ENCODE data around the gene ADAMTS6.
A peak's percentile ranks its signal among the peaks of the same experiment; 100 is the strongest.
"Not testable (repeated sequence)": the region's sequence is repeated elsewhere in the genome, so short reads cannot be mapped to it uniquely, and the experiment has no call there.

ADAMTS6 gene

DNA sequence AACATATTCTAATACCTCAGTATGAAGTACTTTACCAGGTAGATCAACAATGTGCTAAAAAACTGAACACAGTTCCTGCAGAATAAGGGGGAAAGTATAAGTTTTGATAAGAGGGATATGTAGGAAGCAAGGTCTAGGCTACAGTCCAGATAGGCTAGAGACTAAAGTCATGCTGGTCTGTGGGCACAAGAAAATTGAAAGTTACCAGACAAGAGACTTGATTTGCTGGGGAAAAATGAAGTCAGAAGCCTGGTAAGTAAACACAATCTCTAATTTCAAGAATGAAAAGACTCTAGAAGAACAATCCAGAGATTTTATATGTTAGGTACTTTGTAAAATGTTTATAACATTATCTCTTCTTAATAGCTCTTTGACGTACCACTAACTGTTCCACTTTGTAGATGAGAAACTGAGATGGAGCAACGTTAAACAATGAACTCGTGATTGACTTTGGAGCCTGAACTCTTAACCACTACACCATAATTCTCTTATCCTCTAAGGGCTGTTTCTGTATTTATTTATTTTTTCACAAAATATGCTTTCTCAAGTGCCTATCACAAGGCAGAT, 19.5 kb downstream of the ADAMTS6 start:
- DNase-seq = no peak

DNA sequence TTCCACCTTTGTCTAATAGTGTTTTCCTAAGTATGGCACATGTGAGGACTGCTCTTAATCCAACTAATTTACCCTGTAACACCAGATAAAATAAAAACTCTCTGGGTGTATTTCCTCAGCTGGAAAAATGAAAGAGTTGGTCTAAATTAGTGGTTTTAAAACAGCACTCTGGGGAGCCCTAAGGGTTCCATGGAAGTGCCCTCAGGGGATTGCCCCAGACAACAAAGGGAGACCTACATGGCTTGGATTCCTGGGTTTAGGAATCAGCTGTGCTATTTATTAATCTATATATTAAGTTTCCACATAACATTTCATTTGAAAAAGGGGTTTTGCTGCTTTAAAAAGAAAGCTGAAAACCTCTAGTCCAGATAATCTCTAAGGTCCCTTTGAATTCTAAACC, 20.2 kb downstream of the ADAMTS6 start:
- DNase-seq = no peak

DNA sequence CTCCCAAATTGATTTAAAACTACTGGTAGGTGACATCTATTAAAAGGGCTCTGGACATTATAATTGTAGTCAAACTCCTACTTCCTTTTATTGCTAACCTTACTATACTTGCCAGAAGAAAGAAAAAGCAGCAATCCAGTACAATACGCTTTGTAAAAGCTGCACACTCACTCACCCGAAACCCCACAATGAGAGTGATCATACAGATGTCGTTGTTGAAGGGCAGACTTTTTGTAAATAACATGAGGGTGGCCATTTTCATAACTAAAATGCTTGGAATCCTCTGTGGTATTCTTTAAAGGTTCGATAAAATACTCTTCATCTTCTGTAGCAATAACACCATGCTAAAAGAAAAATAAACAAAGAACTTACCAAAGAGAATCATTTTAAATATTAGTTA, 21.7 kb downstream of the ADAMTS6 start:
- no peak for DNase-seq

DNA sequence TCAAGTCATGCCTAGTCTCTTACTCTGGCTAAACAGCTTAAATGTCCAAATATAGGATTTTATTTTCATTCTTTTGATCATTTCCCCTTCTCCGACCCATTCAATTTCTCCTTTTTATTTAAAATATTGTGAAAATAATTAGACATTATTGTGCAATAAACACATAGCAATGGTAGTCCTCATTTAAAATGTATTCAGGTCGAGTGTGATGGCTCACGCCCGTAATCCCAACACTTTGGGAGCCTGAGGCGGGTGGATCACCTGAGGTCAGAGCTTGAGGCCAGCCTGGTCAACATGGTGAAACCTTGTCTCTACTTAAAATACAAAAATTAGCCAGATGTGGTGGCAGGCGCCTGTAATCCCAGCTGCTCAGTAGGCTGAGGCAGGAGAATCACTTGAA, 26.7 kb downstream of the ADAMTS6 start:
- no peak for DNase-seq

DNA sequence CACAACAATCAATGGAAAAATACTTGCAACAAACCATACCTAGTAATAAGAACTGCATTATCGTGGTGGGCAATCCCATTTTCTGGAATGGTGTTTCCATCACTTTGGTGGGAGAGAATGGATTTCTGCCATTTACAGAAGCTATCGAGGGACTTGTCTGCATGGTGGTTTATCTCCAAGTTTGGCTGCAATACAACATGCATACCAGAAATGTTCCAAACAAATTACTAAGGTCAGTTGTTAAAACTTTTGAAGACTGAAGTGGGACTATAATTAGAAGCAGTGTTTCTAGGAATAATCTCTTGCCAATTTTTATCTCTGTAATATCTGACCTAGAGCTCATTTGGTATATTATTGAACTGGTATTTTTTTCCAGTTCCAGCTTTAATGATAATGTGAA, 30.3 kb downstream of the ADAMTS6 start:
- DNase-seq = no peak

DNA sequence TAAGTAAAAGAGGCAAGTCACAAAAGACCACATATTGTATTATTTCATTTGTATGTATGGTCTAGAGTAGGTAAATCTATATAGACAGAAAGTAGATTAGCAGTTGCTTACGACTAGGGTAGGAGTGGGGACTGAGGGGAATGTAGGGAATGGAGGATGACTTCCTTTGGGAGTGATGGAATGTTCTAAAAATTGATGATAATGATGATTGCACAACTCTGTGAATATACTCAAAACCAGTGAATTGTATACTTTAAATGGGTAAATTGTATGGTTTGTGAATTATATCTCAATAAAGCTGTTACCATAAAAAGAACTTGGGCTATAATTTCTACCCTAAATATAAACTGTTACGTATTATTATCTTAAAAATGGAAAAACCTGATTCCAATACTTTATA, 35.0 kb downstream of the ADAMTS6 start:
- DNase-seq = no peak

DNA sequence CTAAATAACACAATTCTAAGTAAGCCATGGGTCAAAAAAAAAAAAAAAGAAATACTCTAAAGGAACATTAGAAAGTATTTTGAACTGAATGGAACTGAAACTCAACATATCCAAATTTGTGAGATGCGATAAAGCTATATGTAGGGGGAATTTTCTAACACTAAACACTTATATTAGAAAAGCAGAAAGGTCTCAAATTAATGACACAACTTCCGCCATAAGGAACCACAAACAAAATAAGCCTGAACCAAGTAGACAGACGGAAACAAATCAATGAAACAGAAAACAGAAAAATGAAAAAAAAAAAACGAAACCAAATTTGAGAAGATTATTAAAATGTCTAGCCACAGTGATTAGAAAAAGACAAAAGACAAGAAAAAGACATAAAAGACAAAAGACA, 39.9 kb downstream of the ADAMTS6 start:
- no peak for DNase-seq

DNA sequence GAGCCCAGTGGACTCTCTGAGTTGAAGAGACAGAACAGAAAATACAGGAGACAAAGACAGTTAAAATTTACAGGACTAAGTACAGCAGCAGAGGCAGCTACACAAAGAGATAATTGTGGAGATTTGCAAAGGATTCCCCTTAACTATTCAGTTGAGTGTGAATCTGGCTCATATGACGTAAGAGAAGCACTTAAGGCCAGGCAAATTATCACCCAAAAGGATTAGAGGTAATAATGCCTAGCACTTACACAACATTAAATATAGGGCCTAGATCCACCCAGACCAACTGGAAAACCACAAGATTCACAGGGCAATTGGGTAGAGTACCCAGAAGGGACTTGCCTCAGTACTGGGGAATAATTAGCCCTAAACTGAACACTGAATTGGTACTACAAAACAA, 41.3 kb downstream of the ADAMTS6 start:
- DNase-seq = no peak

DNA sequence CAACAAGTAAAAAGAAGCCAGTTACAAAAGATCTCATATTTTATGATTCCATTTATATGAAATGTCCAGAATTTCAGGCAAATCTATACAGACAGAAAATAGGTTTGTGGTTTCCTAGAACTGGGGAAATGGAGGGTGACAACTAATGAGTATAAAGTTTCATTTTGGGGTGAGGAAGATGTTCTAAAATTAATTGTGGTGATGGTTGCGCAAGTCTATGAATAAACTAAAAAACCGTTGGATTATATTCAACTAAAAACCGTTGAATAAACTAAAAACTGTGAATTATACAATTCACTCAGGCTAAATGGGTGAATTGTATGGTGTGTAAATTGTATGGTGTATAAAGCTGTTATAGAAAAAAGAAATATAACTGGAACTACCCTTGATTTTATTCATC, 47.6 kb downstream of the ADAMTS6 start:
- no peak for DNase-seq

DNA sequence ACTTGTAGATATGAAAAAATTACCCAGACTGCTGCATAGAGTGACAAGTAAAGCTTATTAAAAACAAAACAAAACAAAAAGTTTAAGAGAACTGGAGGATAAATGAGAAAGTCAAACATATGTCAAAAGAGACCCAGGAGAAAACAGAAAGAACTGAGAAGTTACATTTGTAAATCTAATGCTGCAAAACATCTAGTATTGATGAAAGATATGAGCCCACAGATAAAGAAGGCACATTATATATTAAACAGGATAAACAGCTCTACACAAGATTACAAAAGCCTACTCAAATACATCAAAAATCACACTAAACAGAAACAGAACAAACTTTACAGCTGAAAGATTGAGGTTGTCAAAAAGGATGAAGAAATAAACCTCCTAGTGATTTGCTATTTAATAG, 55.1 kb downstream of the ADAMTS6 start:
- DNase-seq = no peak

DNA sequence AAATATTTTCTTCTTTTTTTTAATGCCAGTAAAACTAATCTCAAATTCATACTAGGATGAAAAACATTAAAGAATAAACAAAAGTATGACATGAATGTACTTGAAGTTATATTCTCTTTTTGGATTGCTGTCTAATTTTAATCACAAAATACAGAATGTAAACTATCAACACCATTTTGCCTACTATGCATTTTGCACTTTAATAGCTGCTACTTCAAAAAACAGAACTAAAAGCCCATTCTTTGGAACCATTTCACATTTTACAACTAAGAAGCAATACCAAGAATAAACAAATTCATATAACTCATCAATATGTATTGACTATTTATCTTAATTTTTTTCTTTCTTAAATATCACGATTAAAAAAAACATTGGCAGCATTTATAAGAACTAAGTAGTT, 58.1 kb downstream of the ADAMTS6 start:
- no peak for DNase-seq

DNA sequence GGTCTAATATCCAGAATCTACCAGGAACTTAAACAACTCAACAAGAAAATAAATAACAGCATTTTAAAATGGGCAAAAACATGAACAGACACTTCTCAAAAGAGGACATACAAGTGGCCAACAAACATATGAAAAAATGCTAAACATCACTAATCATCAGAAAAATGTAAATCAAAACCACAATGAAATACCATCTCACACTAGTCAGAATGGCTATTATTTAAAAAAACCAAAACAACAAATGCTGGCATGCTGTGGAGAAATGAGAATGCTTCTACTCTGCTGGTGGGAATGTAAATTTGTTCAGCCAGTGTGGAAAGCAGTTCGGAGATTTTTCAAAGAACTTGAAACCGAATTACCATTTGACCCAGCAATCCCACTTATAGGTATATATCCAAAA, 63.1 kb downstream of the ADAMTS6 start:
- no peak for DNase-seq

DNA sequence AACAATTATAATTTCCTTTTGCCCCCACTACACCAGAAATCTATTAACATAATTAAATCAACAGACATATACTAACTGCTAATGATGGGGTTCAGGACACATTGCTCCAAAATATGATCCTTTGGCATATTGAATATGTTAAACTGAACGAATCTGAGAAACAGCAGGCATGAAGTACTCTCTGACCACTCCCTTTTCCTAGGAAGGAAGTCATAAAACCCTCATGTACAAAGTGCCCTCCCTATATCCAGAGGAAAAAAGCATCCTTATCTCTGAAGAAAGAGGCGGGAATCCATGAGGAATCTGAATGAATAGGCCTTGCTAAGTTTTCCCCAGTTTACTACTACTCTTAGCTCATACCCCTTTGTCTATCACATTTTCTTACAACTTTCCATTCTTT, 67.9 kb downstream of the ADAMTS6 start:
- no peak for DNase-seq

DNA sequence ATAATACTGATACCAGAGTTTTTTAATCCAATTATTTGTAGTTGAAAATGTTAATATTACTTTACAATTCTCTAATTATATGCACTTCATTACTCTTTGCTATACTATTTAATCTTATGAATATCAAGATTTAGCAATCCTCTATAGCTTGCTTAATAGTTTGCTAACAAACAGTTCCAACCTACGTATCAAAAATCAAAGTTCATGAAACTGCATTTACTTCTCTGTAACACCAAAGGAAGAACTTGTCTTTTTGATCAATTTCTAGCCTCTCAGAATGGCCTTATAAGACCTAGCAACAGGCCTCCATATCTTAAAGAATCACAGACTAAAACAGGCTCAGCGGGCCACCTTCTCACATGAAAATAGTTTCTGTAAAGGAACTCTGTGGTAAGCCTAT, 68.9 kb downstream of the ADAMTS6 start:
- DNase-seq = no peak

DNA sequence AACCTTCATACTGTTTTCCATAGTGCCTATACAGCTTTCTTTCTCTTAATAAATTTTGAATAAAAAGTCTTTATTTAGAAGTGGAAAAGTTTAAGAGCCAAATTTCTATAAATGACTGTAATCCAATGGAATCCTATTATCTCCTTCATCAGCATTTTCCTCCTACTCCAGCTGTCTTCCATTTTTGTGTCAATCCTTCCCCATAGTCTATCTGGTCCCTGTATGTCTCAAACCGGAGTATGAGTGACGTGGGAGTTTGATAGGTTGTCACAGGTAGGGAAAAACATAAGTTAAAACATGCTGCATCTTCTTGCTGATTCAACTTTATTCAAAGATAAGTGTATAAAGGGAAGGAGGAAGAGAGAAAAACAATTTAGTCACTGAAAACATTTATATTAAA, 70.4 kb downstream of the ADAMTS6 start:
- DNase-seq = no peak

DNA sequence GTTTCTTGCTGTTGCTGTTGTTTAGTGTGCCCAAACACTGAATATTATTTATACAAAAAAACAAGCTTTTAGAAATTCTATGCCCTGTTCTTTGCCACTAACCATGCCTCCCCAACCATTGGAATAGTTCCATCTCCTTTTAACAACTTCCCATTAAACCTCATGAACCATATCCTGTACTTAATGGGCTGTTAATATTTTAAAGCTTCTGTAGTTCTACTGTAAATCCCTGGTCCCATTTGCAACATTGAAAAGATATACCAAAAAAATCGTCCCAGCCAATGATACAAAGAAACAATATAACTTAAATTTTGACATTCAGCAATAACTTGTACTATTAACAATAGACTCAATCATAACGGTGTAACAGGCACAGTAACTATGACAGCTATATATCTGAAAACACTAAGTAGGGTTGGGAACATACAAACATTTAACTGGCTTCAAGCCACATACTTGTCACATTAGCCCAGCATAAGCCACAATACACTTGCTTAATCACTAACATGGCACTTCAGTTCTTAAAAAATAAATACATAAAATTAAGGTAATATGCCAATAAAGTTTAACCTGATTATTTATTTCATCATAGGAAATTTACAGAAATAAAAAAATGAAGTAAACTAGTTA, 86.1 kb downstream of the ADAMTS6 start:
- DNase-seq = no peak

DNA sequence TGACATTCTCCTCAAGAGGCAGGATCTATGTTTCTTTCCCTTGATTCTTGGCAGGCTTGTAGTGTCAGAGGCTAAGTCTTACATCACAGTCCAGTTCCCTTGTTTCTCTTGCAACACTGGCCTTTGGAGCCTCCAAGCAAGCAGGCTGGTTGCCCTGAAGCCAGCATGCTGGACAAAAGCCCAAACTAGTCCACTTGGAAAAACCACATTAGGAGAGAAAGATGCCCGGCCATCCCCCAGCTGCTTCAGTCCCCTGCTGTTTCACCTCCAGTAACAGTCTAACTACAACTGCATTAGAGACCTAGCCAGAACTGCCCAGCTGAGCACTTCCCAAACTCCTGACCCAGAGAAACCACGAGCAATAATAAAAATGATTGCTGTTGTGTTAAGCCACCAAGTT, 87.6 kb downstream of the ADAMTS6 start:
- no peak for DNase-seq

DNA sequence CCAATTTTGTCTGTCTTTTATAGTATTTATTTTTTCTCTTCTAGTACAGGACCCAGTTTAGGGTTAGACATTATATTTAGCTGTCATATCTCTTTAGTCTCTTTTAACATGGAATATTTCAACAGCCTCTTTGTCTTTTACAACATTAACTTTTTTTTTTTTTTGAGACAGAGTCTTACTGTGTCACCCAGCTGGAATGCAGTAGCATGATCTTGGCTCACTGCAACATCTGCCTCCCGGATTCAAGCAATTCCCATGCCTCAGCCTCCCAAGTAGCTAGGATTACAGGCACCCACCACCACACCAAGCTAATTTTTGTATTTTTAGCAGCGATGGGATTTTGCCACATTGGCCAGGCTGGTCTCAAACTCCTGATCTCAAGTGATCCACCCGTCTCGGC, 90.1 kb downstream of the ADAMTS6 start:
- DNase-seq = no peak

DNA sequence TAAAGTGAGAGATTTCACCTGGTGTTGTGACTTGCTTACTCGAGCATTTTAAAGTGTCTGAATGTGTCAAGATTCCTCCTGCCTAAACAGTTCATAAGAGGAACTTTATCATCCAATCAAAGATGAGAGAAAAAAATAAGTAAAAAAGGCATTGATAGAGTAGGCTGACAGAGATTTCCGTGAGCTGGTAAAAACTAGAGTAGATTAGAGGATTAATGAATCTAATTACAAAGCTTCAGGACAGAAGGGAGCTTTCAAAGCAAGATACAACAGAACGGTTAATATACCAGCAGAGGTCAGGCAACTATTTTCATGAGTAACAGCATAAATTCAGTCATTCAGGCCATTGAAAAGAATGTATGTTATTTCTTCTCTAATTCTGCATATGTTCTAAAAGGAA, 91.5 kb downstream of the ADAMTS6 start:
- DNase-seq = no peak

DNA sequence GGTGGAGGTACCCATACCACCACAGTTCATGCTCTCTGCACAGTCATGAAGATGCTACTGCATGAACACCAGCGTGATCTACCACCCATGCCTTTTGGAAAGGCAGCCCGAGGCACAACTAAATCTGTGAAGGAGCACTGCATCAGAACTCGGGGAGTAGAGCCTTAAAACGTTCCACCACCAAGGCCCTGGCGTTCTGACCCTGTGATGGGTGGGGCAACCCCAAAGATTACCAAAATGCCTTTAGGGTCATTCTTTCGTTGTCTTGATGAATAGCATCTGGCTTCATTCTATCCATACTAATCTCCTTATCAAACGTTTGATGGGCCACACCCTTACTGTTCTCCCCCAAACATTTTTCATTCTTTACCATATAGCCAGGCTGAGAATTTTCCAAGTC, 97.9 kb downstream of the ADAMTS6 start:
- no peak for DNase-seq

DNA sequence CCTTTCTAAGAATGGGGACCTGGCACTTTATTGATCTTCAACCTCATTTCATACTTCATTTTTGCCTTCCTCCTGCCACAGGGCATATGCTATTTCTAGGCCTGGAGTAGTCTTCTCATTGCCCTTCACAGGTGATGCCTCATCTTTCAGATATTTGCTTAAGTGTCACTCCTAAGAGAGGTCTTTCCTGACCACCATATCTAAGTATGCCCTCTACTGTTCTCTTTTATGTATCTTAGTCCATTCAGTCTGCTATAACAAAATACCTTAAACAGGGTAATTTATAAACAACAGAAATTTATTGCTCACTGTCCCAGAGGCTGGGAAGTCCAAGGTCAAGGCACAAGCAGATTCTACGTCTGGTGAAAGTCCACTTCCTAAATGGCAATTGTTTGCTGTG, 99.1 kb downstream of the ADAMTS6 start:
- DNase-seq = no peak

DNA sequence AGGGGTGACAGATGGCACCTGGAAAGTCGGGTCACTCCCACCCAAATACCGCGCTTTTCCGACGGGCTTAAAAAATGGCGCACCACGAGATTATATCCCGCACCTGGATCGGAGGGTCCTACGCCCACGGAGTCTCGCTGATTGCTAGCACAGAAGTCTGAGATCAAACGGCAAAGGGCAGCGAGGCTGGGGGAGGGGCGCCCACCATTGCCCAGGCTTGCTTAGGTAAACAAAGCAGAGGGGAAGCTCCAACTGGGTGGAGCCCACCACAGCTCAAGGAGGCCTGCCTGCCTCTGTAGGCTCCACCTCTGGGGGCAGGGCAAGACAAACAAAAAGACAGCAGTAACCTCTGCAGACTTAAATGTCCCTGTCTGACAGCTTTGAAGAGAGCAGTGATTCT, 111.2 kb downstream of the ADAMTS6 start:
- DNase-seq = not testable (repeated sequence)

DNA sequence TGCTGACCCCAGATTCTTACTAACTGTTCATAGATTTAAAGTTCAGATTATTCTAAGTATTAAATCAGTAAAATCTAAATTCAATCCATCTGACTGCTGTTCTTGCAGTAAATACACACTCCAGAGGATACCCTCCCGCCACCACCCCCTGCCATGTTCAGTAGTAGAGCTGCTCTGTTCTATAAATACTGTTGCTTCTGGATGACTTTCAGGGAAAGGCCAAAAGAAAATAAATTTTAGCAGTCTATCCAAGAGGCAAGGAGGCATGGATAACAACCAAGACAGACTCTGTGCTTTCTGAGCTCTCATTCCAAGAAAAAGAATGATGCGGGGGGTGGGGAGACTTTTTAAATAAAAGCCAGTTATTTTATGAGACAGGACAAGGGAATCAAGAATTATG, 115.1 kb downstream of the ADAMTS6 start:
- DNase-seq = no peak

DNA sequence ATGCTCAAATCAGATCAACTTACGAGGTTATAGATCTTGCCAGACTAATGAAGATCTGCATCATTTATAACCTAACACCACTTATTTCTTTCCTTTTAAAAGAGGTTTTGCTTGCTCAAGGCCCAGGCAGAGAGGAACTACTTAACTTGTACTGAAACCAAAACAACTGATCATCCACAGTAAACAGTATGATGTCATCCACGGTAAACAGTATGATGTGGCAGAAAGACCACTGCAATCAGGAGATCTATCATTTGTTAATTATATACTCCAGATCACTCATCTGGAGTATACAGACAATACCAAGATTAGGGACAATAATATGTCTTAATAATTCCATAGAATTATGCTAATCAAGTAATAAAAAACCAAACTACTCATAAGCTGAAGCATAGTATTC, 116.8 kb downstream of the ADAMTS6 start:
- peak; percentile 50 for DNase-seq

DNA sequence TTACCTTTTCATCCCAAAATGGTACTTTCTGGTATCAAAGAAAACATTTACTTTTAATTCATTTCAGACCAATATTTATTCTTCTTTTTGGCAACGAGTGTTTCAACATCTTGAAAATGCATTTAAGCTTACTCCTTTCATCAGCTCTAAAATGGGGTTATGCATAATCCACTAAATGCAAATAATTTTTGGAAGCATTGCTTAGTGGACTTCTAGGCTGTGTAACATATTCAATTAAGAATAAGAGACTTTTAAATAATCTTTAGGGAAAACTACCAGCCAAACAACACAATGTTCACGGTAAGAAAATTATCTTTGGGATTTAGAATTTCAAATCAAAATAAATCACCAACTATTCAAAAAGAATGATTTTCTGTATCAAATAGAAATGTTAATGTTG, 118.2 kb downstream of the ADAMTS6 start:
- DNase-seq = no peak

DNA sequence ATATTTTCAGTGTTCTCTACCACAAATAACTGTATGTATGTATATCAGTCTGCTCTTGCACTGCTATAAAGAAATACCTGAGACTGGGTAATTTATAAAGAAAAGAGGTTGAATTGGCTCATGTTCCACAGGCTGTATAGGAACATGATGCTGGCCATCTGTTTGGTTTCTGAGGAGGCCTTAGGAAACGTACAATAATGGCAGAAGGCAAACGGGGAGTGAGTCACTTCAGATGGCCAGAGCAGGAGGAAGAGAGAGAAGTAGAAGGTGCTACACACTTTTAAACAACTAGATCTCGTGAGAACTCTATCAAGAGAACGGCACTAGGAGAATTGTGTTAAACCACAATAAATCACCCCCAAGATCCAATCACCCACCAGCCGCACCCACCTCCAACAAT, 121.7 kb downstream of the ADAMTS6 start:
- DNase-seq = no peak
